ENCODE results near the gene LOC128125822.
"Not testable (repeated sequence)": the region's sequence is repeated elsewhere in the genome, so short reads cannot be mapped to it uniquely, and the experiment has no call there.

The LOC128125822 gene

GRCh38 chr6:63582579-63583231 is 10.4 kb downstream of the LOC128125822 start:
- DNase-seq (ENCODE audit: low read depth): no peak

DNA sequence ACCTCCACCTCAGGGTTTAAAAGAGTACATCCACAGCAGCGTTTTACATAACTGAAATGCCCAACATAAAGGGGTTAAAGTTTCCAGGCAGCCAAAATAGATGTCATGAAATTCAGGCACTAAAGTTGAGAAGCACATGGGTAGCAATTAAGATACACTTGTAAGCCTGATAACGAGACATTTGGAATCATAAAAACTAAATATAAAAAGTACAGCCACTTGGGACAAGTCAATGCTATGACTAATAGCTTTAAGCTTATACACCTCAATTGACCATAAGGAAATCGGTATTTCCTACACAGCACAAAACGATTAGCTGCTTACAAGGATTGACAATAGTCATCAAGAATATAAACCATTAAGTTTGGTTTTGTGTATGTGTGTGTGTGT is 11.8 kb downstream of the LOC128125822 start:
- no peak for DNase-seq (ENCODE audit: low read depth)

DNA sequence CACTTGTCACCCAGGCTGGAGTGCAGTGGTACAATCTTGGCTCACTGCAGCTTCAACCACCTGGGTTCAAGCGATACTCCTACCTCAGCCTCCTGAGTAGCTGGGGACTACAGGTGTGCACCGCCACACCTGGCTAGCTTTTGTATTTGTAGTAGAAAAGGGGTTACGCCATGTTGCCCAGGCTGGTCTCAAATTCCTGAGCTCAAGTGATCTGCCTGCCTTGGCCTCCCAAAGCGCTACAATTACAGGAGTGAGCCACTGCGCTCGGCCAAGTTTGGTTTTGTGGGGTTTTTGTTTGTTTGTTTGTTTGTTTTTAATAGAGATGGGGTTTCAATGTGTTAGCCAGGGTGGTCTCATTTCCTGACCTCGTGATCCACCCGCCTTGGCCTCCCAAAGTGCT is 12.3 kb downstream of the LOC128125822 start:
- no peak for DNase-seq (ENCODE audit: low read depth)

GRCh38 chr6:63585652-63586051 is 13.4 kb downstream of the LOC128125822 start:
- DNase-seq (ENCODE audit: low read depth): not testable (repeated sequence)

DNA sequence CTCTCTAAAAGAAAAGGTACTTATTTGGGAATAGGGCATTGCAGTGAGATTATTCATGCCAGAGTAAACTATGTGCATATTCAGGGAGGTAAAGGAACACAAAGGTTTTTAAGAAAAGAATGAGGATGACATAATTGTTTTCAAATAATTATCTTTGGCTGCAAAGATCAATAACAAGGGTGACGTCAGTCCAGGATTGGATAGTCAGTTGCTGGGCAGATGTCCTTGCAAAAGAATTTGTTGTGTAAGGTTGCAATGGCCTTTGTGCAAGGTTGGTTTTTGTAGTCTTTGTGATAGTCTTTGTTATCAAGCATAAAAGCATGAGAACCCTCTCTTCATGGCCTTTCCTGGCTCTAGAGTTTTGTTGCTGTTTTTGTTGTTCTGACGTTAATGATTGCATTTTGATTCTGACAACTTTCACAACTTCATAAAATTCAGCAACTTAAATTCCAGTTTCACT is 17.7 kb downstream of the LOC128125822 start:
- no peak for DNase-seq (ENCODE audit: low read depth)

DNA sequence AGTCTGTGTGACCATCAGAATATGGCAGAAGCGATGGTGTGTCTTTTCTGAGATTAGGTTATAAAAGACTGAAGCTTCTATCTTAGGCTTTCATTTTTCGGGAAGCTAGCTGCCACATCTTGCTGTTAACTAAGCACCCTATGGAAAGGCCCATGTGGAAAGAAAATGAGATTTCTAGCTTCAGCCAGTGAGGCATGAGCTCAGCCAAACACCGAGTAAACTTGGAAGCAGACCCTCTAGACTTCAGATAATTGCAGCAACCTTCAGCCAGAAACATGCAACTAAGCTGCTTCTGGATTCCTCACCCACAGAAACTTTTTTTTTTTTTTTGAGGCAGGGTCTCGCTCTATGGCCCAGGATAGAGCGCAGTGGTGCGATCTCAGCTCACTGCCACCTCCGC is 20.6 kb downstream of the LOC128125822 start:
- no peak for DNase-seq (ENCODE audit: low read depth)

DNA sequence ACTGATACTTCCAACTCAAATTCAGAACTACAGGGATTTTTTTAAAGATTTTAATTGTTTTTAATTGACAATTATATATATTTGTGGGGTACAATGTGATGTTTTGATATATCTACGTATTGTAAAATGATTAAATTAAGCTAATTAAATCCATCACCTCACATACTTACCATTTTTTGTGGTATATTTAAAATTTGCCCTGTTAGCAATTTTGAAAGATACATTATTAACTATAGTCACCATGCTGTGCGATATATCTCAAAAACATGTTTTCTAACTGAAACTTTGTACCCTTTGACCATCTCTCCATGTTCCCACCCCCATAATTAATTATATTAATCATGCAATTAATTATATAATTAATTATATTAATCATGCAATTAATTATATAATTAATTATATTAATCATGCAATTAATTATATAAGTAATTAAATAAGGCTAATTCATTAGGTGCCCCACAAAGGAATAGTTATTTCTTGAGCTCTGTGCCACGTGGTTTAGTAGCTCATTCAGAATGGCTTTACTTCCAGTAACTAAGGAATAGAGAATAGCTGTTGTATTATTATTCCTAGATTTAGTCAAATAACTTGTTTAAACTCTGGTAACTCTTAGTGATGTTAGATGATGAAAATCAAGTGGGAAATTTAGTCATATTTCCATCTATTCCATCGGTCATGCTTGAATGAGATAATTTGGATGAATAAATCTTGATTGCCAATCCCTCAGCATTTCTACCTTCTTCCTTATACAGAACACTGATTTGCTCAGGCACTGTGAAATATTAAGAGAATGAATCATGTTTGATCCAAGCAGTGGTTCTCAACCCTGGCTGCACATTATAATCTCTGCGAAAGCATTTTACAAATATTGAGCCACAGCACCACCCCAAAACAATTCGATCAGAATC is 25.1 kb downstream of the LOC128125822 start:
- DNase-seq (ENCODE audit: low read depth): no peak

GRCh38 chr6:63598049-63599036 is 26.1 kb downstream of the LOC128125822 start:
- DNase-seq (ENCODE audit: low read depth): peak; percentile 31

DNA sequence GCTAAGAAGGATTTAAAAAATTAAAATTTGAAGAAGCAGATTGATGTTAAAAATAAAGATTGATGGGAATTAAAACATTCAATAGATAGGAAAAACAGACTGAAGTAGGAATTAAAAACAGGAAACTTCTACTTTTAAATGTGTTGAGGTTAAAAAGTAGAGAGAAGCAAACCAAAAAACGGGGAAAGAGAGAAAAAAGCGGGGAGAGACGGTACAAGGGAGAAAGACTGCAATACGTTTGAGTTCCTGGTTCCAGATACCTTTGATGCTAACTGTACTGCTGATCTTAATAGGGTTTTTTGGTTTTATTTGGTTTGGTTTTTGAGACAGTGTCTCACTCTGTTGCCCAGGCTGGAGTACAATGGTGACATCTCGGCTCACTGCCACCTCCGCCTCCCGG is 27.0 kb downstream of the LOC128125822 start:
- no peak for DNase-seq (ENCODE audit: low read depth)

DNA sequence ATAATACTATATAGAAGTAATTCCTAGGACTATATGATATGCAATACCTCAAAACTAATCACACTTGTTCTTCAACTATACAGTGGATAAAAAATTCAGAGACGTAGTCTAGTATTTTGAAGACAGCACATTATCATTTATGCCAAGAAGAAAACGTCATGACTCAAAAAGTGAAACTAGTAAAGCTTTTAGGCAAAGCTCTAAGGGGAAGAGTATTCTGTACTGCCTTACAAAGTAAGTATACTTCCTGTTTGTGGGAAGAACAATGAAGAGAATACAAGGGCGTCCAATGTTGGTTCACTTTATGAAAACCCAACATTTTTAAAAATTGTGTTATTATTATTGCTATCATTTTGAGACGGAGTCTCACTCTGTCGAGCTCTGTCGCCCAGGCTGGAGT is 27.9 kb downstream of the LOC128125822 start:
- DNase-seq (ENCODE audit: low read depth): no peak

DNA sequence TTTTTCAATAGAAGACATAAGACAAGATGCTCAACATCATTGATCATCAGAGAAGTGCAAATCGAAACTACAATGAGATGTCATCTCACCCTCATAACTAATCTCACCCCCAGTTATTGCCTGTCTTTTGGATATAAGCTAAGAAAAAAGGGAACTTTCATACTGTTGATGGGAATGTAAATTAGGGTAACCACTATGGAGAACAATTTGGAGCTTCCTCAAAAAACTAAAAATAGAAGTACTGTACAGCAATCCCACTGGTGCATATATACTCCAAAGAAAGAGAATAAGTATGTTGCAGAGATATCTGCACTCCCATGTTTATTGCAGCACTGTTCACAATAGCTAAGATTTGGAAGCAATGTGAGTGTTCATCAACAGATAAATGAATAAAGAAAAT is 37.0 kb downstream of the LOC128125822 start:
- no peak for DNase-seq (ENCODE audit: low read depth)

GRCh38 chr6:63610944-63611343 is 38.7 kb downstream of the LOC128125822 start:
- no peak for DNase-seq (ENCODE audit: low read depth)

DNA sequence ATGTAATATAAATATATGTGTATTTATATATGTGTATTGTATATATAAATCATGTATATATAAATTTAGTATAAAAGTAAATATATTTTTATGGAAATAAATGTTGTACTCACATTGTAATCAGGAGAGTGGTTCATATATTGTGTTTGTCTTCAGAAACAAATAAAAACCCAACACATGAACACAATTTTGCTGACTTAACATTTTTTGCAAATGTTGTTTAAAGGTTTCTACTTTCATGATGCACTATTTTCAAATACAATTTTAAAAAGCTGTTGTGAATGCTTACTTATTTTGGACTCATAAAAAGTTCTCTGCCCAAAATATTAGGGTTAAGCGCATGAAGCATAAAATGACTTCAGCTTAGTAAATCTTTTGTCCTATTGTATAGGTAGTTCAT is 39.3 kb downstream of the LOC128125822 start:
- no peak for DNase-seq (ENCODE audit: low read depth)

GRCh38 chr6:63615590-63615989 is 43.3 kb downstream of the LOC128125822 start:
- DNase-seq (ENCODE audit: low read depth): no peak
